ENCODE results near the gene ITGAE.
A peak's percentile ranks its signal among the peaks of the same experiment; 100 is the strongest.

The ITGAE gene

GRCh38 chr17:3693141-3693540 is 107.8 kb downstream of the ITGAE start:
- no peak for DNase-seq (ENCODE audit: low read depth)

- DNase-seq (ENCODE audit: low read depth) = no peak
Observed at GRCh38 chr17:3692346-3692745, 108.6 kb downstream of the ITGAE start.

- DNase-seq (ENCODE audit: low read depth) = no peak
Observed at GRCh38 chr17:3691617-3692067, 109.3 kb downstream of the ITGAE start.

- no peak for DNase-seq (ENCODE audit: low read depth)
Observed at GRCh38 chr17:3690094-3690715, 110.8 kb downstream of the ITGAE start.

GRCh38 chr17:3689262-3690093 is 111.5 kb downstream of the ITGAE start:
- DNase-seq (ENCODE audit: low read depth) = no peak

GRCh38 chr17:3688852-3689261 is 112.1 kb downstream of the ITGAE start:
- no peak for DNase-seq (ENCODE audit: low read depth)

- no peak for DNase-seq (ENCODE audit: low read depth)
Observed at GRCh38 chr17:3688027-3688553, 112.9 kb downstream of the ITGAE start.

- no peak for DNase-seq (ENCODE audit: low read depth)
Observed at GRCh38 chr17:3685174-3685573, 115.8 kb downstream of the ITGAE start.

- no peak for DNase-seq (ENCODE audit: low read depth)
Observed at GRCh38 chr17:3683054-3683511, 117.9 kb downstream of the ITGAE start.

- no peak for DNase-seq (ENCODE audit: low read depth)
Observed at GRCh38 chr17:3682033-3682432, 119.0 kb downstream of the ITGAE start.

- DNase-seq (ENCODE audit: low read depth) = no peak
Observed at GRCh38 chr17:3681565-3681964, 119.4 kb downstream of the ITGAE start.

- no peak for DNase-seq (ENCODE audit: low read depth)
Observed at GRCh38 chr17:3681057-3681456, 119.9 kb downstream of the ITGAE start.

GRCh38 chr17:3679531-3680126 is 121.4 kb downstream of the ITGAE start:
- no peak for DNase-seq (ENCODE audit: low read depth)

GRCh38 chr17:3678821-3679530 is 122.0 kb downstream of the ITGAE start:
- DNase-seq (ENCODE audit: low read depth) = no peak

GRCh38 chr17:3678095-3678820 is 122.7 kb downstream of the ITGAE start:
- DNase-seq (ENCODE audit: low read depth) = no peak

- no peak for DNase-seq (ENCODE audit: low read depth)
Observed at GRCh38 chr17:3675886-3676285, 125.1 kb downstream of the ITGAE start.

- no peak for DNase-seq (ENCODE audit: low read depth)
Observed at GRCh38 chr17:3672571-3672970, 128.4 kb downstream of the ITGAE start.

GRCh38 chr17:3669548-3669947 is 131.4 kb downstream of the ITGAE start:
- DNase-seq (ENCODE audit: low read depth) = no peak

GRCh38 chr17:3669085-3669347 is 132.0 kb downstream of the ITGAE start:
- no peak for DNase-seq (ENCODE audit: low read depth)

- peak; percentile 95 for DNase-seq (ENCODE audit: low read depth)
Observed at GRCh38 chr17:3668279-3669084, 132.5 kb downstream of the ITGAE start, which contains the start of the genes EMC6 and TAX1BP3. TSS of gene EMC6 (plus strand) at chr17:3668812. CDS start at chr17:3669147, 335 bp downstream. TSS of gene TAX1BP3 (minus strand) at chr17:3668578. CDS start at chr17:3668526, 52 bp downstream.
